Subcutaneous abdominal adipose tissue (tissue), 5 donors: ENCODE measurements around the gene HOXC10.

Experiments
- H3K27ac ChIP-seq: one replicate; pipeline ENCODE4 v1.7.0; 2013; ENCODE audit warnings: low read depth, mild to moderate bottlenecking, inconsistent platforms, low read length, moderate library complexity
- H3K27me3 ChIP-seq, 5 donors: one replicate each; pipeline ENCODE4 v1.7.0; 2013; ENCODE audit warnings: low read length in 5 of 5, inconsistent platforms in 1 of 5; ENCODE audit not compliant: control insufficient read depth in 5 of 5, insufficient read depth in 4 of 5
- H3K36me3 ChIP-seq, 5 donors: one replicate each; pipeline ENCODE4 v1.7.0; 2013; ENCODE audit warnings: low read length in 5 of 5; ENCODE audit not compliant: control insufficient read depth in 5 of 5, insufficient read depth in 5 of 5
- H3K4me1 ChIP-seq, 5 donors: one replicate each; pipeline ENCODE4 v1.7.0; 2013; ENCODE audit warnings: low read length in 5 of 5, mild to moderate bottlenecking in 3 of 5, moderate library complexity in 1 of 5; ENCODE audit not compliant: control insufficient read depth in 5 of 5, insufficient read depth in 5 of 5
- H3K4me3 ChIP-seq, 5 donors: one replicate each; pipeline ENCODE4 v1.7.0; 2013; ENCODE audit warnings: low read length in 5 of 5, low read depth in 1 of 5
- H3K9ac ChIP-seq, 5 donors: one replicate each; pipeline ENCODE4 v1.7.0; 2013; ENCODE audit warnings: low read length in 5 of 5, mild to moderate bottlenecking in 4 of 5, moderate library complexity in 3 of 5
- H3K9me3 ChIP-seq, 5 donors: one replicate each; pipeline ENCODE4 v1.7.0; 2013; ENCODE audit warnings: low read length in 5 of 5; ENCODE audit not compliant: control insufficient read depth in 5 of 5
- donor health status: healthy.
- donor health status: healthy.
- donor health status: healthy.
- donor health status: healthy.
- donor health status: healthy.

The HOXC10 gene

GRCh38 chr12:54024127-54024526, 39.2 kb downstream of the HOXC10 start:
- Histone ChIP-seq H3K27me3 (peaks cover 0 to 48% (median 4%) of the 10 kb centered on the region in 5 donors), H3K9ac (peak overlapping the region; percentile 16 to 88 (median 51)), H3K4me3 (peak overlapping the region; percentile 24 to 49 (median 47)), H3K4me1 (peaks cover 8 to 97% (median 94%) of the 10 kb centered on the region in 5 donors), H3K9me3 (no peaks in the 10 kb centered on the region), H3K36me3 (no peaks in the 10 kb centered on the region), H3K27ac (peak overlapping the region; percentile 92)

- H3K27me3 ChIP-seq, result peaks cover 0 to 49% (median 4%) of the 10 kb centered on the region in 5 donors
- peaks cover 8 to 96% (median 93%) of the 10 kb centered on the region in 5 donors for H3K4me1 ChIP-seq
- H3K27ac ChIP-seq, result peak overlapping the region; percentile 92
- peak overlapping the region in 4 of 5 donors; percentile 39 to 49 (median 48) for H3K4me3 ChIP-seq
- peak overlapping the region; percentile 16 to 88 (median 64) for H3K9ac ChIP-seq
- no peaks in the 10 kb centered on the region for H3K36me3 ChIP-seq
- no peaks in the 10 kb centered on the region for H3K9me3 ChIP-seq
These were observed 39.8 kb downstream of the HOXC10 start for GRCh38 chr12:54024581-54025305.

DNA sequence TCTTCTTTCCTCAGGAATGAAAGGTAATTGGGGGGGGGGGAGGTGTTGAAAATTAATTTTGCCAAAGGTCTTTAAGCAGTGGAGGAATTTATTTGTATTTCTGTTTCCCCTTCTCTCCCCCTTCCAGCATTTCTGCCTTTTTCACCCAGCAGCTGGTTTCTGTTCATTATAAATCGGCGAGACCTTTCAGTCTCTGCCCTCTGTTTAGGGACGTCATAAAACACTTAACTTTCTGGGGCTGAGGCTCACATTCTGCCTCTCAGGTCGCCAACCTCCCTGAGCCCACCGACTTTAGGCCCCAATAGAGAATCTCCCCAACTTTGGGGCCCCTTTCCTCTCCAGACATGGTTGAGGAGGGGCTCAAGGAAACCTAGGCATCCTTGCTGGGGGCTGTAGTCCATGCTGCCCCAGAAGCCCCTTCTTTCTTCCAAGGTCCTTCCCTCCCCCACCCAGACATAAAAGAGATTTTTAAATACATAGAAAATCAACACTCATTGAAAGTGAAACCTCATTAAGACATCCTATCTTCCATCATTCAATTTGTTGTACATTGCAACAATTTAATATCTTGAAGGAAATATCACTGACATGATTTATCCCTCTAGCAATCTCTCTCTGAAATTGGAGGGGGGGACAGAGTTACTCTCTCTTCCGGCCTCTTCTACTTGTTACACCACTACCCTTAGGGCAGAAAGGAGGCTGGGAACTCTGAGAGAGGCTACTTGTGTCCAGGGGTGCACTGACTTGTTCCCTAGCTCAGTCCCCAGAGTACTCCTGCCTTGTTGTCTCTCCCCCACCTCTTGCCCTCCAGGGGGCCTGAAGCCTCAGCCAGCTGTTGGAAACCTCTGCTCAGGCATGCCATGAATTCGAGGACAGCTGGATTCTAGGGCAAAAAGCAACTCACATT, 40.8 kb downstream of the HOXC10 start:
- H3K36me3 ChIP-seq, result no peaks in the 10 kb centered on the region
- H3K4me3 ChIP-seq, result peak overlapping the region; percentile 8 to 55 (median 37)
- H3K27ac ChIP-seq, result peak overlapping the region; percentile 92
- H3K27me3 ChIP-seq, result peaks cover 0 to 48% (median 4%) of the 10 kb centered on the region in 5 donors
- H3K4me1 ChIP-seq, result peaks cover 3 to 94% (median 89%) of the 10 kb centered on the region in 5 donors
- H3K9ac ChIP-seq, result peak overlapping the region in 4 of 5 donors; percentile 32 to 86 (median 68)
- H3K9me3 ChIP-seq, result no peaks in the 10 kb centered on the region

DNA sequence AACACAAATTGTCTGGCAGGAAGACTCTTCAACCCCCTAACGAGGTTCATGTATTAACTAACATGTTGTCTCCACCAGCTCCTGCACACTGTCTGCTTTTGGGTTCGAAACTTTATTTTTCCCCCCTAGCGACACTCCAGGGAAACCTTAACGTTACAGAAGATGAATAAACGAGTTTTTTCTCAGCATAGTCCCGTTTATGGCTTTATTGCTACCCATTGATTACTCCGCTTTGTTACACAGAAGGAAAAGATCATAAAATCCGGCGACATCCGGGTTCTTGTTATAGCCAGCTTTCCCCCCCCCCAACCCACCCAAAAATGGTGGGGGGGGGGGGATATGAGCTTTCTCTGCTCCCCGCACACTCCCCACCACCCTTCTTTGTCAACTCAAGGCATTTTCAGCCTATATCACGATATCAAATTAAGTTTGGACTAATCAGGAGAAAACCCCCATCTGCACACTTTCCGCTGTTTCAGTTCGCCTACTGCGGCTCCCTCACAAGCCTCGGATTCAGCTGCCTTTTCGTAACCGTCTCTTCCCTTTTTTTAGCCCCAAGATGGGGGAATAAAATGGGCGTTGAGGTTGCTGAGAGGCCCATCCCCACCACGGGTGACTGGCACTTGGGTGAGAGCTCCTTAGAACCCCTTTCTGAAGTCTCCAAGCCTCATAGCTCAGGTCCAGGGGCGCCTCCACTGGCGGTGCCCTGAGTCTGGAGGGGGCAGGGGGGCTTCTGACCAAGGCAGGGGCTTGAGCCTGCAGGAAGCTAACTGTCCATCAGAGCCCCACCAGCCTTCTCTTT, 41.9 kb downstream of the HOXC10 start:
- Histone ChIP-seq H3K27me3 (peaks cover 0 to 53% (median 2%) of the 10 kb centered on the region in 5 donors), H3K9me3 (no peaks in the 10 kb centered on the region), H3K4me1 (peaks cover 3 to 94% (median 89%) of the 10 kb centered on the region in 5 donors), H3K4me3 (peak overlapping the region in 3 of 5 donors; percentile 11 to 40 (median 21)), H3K9ac (peak overlapping the region in 3 of 5 donors; percentile 59 to 86 (median 73)), H3K36me3 (no peaks in the 10 kb centered on the region), H3K27ac (peak overlapping the region; percentile 92)

DNA sequence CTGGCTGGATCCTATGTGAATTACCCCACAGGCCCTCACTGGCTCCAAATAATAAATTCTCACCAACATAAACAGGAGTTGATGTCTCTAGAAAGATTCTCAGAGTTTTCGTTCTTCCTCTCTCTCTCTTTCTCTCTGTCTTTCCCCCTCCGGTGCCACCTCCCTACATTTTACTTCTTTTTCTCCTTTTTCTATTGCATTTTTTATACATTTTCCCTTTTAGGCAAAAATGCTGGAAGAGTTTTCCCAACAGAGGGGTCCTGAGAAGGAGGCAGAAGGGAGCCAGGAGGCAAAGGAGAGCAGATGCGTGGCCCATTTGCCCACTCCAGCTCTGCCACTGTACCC, 42.5 kb downstream of the HOXC10 start:
- H3K27ac ChIP-seq, result peak overlapping the region; percentile 92
- H3K9me3 ChIP-seq, result no peaks in the 10 kb centered on the region
- no peaks in the 10 kb centered on the region for H3K36me3 ChIP-seq
- H3K9ac ChIP-seq, result peak overlapping the region in 2 of 5 donors; percentile 73 to 86
- peaks cover 5 to 94% (median 89%) of the 10 kb centered on the region in 5 donors for H3K4me1 ChIP-seq
- peak overlapping the region in 1 of 5 donors; percentile 21 for H3K4me3 ChIP-seq
- peaks cover 0 to 58% (median 2%) of the 10 kb centered on the region in 5 donors for H3K27me3 ChIP-seq

DNA sequence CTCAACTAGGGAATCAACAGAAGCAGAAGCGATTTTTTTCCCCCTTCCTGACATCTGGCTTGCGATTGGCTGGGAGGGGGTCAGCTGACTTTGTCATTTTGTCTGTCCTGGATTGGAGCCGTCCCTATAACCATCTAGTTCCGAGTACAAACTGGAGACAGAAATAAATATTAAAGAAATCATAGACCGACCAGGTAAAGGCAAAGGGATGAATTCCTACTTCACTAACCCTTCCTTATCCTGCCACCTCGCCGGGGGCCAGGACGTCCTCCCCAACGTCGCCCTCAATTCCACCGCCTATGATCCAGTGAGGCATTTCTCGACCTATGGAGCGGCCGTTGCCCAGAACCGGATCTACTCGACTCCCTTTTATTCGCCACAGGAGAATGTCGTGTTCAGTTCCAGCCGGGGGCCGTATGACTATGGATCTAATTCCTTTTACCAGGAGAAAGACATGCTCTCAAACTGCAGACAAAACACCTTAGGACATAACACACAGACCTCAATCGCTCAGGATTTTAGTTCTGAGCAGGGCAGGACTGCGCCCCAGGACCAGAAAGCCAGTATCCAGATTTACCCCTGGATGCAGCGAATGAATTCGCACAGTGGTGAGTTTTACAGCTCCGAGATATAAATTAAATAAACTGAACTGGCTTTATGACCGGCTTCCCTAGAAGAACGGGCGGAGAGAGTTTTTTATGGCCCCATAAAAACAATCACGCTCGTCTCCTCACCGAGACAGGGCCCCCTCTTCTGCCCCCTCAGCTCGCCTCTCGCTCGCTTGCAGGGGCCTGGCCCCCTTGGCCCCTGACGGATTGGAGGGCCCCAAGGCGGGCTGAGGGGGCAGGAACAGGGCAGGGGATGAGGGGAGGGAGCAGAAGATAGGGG, 43.6 kb downstream of the HOXC10 start, which contains the start of gene HOXC6:
Gene HOXC6, plus strand, starts transcription at position 127 of the 888 bp plus-strand sequence. Its CDS starts 82 bp downstream, at position 209.
- H3K9ac ChIP-seq, result peak within 1 kb of the TSS; percentile 34 to 86 (median 56)
- H3K9me3 ChIP-seq, result no peaks in the 10 kb centered on the region
- H3K4me3 ChIP-seq, result peak within 1 kb of the TSS; percentile 45 to 80 (median 66)
- no peaks in the 10 kb centered on the region for H3K36me3 ChIP-seq
- H3K4me1 ChIP-seq, result peaks cover 5 to 94% (median 89%) of the 10 kb centered on the region in 5 donors
- H3K27ac ChIP-seq, result peak within 1 kb of the TSS; percentile 92
- peaks cover 0 to 61% (median 6%) of the 10 kb centered on the region in 5 donors for H3K27me3 ChIP-seq

DNA sequence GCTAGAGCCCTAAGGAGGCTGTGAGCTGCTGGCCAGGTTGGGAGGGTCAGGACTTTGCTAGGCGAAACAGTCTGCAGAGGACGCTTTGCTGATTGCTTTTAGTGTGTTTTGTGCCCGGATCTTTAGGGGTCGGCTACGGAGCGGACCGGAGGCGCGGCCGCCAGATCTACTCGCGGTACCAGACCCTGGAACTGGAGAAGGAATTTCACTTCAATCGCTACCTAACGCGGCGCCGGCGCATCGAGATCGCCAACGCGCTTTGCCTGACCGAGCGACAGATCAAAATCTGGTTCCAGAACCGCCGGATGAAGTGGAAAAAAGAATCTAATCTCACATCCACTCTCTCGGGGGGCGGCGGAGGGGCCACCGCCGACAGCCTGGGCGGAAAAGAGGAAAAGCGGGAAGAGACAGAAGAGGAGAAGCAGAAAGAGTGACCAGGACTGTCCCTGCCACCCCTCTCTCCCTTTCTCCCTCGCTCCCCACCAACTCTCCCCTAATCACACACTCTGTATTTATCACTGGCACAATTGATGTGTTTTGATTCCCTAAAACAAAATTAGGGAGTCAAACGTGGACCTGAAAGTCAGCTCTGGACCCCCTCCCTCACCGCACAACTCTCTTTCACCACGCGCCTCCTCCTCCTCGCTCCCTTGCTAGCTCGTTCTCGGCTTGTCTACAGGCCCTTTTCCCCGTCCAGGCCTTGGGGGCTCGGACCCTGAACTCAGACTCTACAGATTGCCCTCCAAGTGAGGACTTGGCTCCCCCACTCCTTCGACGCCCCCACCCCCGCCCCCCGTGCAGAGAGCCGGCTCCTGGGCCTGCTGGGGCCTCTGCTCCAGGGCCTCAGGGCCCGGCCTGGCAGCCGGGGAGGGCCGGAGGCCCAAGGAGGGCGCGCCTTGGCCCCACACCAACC, 44.8 kb downstream of the HOXC10 start:
- Histone ChIP-seq H3K9ac (peak overlapping the region; percentile 35 to 88 (median 56)), H3K4me1 (peaks cover 4 to 90% (median 85%) of the 10 kb centered on the region in 5 donors), H3K27me3 (peaks cover 0 to 56% (median 12%) of the 10 kb centered on the region in 5 donors), H3K4me3 (peak overlapping the region; percentile 44 to 68 (median 56)), H3K36me3 (no peaks in the 10 kb centered on the region), H3K9me3 (no peaks in the 10 kb centered on the region), H3K27ac (peak overlapping the region; percentile 93)

DNA sequence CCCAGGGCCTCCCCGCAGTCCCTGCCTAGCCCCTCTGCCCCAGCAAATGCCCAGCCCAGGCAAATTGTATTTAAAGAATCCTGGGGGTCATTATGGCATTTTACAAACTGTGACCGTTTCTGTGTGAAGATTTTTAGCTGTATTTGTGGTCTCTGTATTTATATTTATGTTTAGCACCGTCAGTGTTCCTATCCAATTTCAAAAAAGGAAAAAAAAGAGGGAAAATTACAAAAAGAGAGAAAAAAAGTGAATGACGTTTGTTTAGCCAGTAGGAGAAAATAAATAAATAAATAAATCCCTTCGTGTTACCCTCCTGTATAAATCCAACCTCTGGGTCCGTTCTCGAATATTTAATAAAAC, 45.5 kb downstream of the HOXC10 start:
- Histone ChIP-seq H3K27me3 (peaks cover 0 to 60% (median 15%) of the 10 kb centered on the region in 5 donors), H3K4me1 (peaks cover 2 to 88% (median 84%) of the 10 kb centered on the region in 5 donors), H3K27ac (peak overlapping the region; percentile 93), H3K4me3 (peak overlapping the region in 2 of 5 donors; percentile 29 to 56), H3K9ac (peak overlapping the region in 3 of 5 donors; percentile 51 to 85 (median 74)), H3K36me3 (no peaks in the 10 kb centered on the region), H3K9me3 (no peaks in the 10 kb centered on the region)
